Measurements from ENCODE around the gene HNRNPF.

HNRNPF gene

DNA sequence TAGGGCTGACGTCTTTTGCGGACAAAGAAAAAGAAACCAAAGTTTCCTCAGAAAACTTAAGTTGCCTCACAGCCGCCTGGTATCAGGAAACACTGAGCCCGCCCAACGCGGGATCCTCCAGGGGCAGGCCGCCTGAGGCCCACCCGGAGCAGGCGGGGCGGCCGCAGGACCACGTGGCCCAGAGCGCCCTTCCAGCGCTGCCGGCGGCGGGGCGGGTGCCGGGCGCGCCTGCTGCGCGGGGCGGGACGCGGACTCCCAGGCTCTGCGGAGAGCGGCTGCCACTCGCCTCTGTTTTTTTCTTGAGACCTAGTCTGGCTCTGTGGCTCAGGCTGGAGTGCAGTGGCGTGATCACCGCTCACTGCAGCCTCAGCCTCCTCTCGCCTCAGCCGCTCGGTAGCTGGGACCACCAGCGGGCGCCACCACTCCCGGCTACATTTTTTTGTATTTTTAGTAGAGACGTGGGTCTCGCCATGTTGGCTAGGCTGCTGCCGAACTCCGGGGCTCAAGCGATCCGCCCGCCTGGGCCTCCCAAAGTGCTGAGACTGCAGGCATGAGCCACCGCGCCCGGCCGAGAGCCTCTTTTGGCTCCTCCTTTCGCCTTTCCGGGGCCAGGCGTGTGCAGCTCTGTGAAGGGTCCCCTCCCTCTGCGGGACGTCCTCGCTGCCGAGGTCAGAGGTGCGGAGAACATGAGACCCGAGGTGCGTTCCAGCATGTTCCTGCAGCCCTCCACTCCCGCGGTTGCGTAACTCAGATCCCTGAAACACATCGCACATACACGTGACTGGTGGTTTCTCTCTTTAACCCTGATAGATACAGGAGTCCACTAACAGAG, 11.6 kb upstream of the HNRNPF start:
- no peak for DNase-seq

DNA sequence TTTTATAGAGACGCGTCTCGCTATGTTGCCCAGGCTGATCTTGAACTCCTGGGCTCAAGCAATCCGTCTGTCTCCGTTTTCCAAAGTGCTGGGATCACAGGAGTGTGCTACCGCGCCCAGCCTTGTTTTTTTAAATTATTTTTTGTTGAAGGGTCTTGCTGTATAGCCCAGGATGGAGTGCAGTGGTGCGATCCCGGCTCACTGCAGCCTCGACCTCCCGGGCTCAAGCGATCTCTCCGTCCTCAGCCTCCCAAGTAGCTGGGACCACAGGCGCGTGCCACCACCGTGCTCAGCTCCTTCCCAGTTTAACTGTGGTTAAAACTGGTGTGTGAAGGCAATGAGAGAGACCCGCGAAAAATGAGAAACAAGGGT, 11.0 kb upstream of the HNRNPF start:
- DNase-seq: no peak

DNA sequence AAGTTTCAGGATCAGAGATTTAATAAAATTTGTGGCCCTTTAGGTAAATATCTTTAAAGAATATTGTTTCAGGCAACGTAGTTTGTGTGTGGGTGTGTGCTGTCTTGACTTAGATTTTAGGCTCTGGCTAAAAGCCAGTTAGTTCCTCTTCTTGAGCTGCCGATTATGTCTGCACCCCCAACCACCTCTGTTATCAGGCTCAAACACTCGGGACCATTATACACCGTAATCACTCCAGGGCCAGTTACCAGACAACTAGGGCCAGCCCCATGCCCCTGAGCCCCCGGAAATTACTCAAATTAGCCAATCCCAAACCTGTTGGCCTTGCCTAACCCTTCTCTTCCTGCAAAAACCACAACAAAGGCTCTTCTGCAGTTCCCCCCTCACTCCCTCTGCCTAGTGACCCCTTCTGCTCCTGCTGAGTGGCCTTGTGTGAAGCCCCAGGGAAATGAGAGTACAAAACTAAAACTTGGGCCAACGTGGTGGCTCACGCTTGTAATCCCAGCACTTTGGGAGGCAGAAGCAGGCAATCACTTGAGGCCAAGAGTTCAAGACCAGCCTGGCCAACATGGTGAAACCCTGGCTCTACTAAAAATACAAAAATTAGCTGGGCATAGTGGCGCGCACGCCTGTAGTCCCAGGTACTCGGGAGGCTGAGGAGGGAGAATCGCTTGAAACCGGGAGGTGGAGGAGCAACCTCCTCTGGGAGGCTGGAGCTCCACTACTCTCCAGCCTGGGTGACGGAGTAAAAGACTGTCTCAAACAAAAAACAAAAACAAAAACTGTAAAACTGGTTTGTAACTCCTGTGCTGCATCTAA, 9.2 kb upstream of the HNRNPF start:
- no peak for DNase-seq

DNA sequence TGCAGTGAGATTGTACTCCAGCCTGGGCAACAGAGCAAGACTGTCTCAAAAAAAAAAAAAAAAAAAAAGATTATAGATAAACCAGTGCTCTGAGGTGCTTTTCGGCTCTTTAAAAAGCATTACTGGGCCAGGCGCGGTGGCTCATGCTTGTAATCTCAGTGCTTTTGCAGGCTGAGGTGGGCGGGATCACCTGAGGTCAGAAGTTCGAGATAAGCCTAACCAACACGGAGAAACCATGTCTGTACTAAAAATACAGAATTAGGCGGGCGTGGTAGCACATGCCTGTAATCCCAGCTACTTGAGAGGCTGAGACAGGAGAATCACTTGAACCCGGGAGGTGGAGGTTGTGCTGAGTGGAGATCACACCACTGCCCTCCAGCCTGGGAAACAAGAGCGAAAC, 6.6 kb upstream of the HNRNPF start:
- no peak for DNase-seq

DNA sequence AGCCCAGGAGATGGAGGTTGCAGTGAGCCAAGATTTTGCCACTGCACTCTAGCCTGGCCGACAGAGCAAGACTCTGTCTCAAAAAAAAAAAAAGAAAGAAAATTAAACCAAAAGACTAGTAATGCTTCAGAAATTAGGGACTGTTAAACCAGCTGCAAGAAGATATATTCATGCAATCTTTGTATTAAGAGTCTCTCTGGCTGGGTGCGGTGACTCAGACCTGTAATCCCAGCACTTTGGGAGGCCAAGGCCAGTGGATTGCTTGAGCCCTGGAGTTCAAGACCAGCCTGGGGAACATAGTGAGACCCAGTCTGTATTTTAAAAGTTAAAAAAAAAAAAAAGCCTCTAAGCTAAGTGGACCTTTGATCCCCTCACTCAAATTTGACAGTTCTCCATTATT, 2.5 kb upstream of the HNRNPF start:
- DNase-seq: no peak

DNA sequence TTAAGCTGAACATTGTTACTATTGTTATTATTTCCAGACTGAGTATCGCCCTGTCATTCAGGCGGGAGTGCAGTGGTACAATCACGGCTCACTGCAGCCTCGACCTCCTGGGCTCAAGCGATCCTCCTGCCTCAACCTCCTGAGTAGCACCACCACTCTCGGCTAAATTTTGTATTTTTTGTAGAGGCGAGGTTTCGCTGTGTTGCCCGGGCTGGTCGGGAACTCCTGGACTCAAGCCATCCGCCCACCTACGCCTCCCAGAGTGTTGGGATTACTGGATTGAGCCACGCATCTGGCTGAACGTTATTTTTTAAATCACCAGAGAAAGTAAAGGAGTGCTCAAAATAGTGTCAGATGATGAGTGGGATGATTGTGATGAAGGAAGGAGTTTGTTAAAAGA, 1.4 kb upstream of the HNRNPF start:
- DNase-seq: no peak

DNA sequence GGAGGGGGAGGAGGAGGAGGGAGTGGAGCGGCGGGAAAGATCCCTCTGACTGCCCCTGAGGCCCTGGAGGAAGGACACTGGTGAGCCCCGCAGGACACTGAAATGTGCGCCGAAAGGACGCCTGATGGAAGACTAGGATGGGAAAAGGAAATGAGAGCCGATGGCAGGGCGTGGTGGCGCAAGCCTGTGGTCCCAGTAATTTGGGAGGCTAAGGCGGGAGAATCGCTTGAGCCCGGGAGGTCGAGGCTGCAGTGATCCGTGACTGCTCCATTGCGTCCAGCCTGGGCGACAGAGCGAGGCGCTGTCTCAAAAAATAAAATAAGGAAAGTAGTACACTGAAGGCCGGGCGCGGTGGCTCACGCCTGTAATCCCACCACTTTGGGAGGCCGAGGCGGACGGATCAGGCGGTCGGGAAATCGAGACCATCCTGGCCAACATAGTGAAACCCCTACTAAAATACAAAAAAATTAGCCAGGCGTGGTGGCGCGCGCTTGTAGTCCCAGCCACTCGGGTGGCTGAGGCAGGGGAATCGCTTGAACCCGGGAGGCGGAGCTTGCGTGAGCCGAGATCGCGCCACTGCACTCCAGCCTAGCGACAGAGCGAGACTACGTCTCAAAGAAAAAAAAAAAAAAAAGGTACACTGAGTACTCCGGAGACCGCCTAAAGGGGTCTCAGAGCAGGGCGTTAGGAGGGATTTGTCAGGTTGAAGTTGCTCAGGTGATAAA, 561 bp upstream of the HNRNPF start:
- no peak for DNase-seq

DNA sequence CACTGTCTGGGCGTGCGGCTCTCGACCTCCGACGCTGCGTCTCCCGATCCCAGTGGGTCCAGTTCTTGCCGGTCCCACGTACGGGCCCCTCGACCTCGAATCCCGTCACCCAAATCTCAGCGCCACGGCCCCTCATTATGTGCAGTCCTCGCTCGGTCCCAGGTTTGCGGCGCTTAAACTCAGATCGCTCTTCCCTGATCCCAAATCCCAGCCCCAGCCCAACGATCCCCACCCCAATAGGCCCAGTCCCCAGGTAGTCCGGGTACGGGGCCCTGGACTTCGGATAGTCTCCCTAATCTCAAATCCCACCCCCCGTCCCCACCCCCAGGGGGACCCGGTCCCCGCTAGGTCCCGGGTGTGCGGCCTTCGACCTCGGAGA, 666 bp downstream of the HNRNPF start:
- no peak for DNase-seq

DNA sequence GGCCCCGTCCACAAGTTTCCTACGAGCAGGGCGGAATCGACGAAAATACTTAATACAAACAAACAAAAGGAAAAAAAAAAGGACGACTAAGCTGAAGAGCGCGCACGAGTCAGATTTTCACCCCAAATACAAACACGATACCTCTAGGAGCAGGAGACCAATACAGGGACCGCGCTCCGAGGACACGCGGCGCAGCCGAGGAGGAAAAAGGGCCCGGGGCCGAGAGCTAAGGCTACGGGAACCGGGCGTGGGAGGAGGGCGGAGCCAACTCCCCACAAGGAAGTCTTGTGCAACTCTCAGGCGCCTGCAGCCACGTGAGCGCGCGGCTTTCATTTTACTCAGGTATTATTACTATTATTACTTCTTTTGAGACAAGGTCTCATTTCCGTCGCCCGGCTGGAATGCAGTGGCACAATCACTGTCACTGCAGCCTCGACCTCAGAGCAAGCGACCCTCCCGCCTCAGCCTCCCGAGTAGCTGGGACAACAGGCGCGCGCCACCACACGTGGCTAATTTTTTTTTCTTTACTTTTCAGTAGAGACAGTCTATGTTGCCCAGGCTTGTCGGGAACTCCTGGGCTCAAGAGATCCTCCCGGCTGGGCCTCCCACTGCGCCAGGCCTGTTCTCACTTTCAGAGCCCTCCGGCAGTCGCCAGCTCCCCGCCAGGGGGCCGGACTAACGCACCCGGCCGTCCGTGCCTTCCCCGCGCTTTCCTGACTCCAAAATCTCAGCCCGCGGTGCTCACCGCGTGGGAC, 1.2 kb downstream of the HNRNPF start:
- no peak for DNase-seq

DNA sequence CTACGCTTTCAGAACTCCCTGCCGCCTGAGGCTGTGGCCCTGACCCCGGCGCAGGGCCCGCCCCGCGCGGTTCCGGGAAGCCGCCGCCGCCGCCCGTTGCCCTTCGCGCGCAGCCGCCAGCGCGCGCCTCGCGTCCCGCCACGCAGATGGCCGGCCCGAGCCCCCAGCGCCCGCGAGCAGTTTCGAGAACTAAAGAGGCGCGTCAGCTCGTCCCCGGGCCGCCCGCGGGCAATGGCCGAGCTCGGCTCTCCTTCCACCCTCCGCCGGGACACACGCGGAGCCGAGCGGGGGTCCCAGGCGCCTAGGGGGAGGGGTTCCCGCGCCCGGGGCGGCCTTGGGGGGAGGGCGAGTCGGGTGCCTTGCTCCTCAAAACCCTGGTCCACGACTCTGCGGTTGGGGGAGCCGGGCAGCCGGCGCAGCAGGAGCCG, 1.8 kb downstream of the HNRNPF start:
- DNase-seq: no peak

DNA sequence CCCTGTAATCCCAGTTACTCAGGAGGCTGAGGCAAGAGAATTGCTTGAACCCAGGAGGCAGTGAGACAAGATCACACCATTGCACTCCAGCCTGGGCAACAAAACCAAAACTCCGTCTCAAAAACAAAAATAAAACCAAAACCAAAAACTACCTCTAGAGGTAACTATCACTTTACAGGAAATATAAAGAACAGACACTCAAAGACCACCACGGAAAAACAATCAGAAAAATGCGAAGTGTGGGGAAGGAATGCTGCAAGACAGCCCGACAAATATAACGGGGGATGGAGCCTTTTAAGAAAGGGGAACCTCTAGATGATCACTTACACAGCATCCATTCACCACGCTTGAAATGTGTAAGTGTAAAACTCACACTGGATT, 4.3 kb downstream of the HNRNPF start:
- DNase-seq: no peak

DNA sequence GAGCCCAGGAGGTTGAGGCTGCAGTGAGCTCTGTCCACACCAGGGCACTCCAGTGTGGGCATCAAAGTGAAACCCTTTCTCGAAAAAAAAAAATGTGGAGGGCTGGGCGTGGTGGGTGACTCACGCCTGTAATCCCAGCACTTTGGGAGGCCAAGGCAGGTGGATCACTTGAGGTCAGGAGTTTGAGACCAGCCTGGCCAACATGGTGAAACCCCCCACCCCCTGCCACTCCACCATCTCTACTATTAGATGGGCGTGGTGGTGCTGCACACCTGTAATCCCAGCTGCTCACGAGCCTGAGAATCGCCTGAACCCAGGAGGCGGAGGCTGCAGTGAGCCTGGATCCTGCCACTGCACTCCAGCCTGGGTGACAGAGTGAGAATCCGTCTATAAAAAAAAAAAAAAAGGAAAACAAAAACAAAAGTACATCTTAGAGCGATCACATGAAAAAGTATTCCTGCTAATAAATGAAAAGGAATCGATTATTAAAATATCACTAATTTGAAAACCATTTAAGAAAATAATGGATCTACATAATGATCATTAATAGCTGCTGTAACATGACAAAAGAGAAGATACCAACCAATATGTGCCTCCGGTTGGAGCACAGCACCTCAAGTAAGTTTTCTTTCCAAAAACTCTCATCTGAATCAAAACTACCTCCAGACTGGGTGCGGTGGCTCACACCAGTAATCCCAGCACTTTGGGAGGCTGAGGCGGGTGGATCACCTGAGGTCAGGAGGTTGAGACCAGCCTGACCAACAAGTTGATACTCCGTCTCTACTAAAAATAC, 4.9 kb downstream of the HNRNPF start:
- no peak for DNase-seq

DNA sequence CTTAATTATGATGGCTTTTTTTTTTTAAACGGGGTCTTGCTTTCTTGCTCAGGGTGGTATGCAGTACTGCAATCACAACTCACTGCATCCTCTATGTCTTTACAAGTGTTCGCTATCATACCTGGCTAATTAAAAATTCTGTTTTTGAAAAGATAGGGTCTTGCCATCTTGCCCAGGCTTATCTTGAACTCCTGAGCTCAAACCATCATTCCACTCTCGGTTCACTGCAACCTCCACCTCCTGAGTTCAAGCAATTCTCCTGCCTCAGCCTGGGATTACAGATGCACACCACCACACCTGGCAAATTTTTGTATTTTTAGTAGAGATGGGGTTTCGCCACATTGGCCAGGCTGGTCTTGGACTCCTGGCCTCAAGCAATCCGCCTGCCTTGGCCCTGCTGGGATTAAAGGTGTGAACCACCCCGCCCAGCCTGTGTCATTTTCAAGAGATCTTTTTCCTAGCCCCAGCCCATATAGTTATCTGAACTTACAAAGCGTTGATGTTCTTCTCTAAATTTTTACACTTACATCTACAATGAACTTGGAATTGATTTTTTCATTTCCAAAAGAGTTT, 6.0 kb downstream of the HNRNPF start:
- no peak for DNase-seq

DNA sequence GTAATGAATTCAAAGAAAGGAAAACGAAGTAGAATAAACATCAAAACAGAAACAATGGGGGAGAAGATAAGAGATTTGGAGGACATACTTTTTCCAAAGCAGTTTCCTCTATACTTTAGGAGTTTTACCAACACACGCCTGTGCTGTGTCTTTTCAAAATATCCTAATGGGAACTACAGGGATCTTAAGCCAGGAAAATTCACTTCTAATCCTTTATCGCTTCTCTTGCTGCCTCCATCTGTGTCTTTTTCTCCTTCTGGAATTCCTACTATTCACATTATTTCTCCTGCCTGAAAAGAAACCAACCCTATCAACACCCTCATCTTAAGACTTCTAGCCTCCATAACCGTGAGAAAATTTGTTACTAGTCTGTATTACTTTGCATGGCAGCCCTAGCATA, 6.8 kb downstream of the HNRNPF start:
- no peak for DNase-seq

DNA sequence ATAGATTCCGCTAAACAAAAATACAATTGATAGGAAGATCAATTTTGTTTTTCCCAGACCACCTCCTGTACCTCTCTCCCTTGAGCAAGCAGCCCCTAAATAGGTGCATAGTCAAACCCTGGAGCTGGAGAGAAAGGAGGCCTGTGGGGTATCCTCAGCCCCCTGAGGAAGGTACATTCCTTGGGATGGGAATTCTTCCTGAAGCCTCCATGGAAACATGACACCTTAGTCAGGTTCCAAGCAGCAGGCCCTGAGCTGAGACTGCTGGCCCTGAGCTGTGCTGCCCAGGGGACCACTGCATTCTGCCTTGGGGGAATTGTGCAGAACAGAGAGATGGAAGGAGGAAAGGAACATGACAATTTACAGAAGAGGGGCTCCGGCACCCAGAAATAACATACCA, 7.4 kb downstream of the HNRNPF start:
- no peak for DNase-seq

DNA sequence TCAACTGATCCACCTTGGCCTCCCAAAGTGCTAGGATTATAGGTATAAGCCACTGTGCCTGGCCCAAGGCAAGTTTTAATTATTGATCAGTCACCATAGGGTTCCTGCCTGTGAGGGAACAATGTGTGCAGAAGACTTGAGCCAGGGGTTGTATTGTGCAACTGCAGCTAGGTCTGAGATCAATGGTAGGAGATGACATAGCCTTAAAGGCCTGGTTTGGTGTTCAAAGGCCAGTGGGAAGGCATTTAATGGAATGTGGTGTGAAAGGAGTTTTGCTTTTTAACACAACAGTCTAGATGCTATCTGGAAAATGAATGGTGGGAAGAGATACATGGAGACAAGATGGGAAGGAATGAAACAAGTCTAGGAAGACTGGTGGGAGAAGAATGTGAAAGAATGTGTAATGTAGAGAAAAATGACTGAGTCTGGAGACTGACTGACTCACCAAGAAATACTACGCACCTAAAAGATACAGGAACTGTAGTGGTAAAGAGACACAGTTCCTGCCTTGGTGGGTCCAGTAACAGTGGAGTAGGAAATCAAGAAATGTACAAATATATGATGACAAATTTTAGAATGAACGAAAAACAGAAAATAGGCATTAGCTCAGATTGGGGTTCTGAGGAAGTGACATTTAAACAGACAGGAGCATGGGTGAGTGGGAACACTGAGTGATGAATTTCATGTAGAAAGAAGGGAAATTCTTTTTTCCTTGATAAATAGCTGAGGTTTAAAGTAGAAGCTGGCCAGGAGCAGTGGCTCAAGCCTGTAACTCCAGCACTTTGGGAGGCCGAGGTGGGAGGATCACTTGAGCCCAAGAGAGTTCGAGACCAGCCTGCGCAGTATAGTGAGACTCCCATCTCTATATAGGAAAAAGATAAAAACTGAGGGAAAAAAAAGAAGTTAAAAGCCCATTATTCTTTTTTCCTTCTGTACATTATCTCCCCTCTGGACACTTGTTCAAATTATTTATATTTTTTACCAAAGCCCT, 9.4 kb downstream of the HNRNPF start:
- no peak for DNase-seq

DNA sequence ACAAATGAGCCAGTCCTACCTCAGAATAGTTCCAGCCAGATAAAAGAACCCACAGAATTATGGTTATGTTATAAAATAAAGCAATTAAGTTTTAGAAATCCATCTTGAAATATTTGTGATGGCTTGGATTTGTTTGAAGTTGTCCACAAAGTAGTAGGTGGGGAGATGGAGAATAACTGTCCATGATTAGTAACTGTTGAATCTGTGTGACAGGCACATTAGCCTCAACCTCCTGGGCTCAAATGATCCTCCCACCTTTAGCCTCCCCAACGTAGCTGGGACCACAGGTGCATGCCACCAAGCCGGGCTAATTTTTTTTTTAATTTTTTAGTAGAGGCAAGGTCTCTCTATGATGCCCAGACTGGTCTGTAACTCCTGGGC, 10.1 kb downstream of the HNRNPF start:
- no peak for DNase-seq

DNA sequence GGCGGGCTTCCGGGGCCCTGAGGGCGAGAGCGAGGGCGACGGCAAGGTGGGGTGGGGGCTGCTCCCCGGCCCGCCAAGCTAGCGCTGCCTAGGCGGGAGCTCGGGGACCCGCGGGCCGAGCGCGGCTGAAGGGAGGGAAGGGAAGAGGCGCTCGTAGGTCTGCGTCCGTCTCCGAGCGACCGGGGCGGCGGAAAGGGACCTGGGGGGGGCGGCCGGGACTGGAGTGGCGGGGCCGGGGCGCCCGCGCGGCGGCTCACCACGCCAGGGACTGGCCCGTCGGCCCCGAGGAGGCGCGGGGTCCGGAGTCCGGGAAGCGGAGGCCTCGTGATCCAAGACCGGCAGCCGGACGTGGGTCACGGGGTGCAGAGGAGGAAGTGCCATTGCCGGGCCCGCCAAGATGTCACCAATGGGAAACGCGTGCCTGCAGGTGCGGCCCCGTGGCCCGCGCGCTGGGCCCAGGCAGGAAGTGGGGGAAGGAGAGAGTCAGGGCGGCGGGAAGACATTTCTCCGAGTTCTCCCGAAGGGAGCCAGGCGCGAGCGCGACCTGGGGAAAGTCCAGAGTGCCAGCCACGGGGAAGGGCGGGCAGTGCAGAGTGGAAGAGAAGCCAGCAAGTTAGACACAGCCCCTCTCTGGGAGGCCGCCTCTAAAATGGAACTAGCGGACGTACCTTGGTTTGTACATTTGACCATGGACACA, 11.9 kb downstream of the HNRNPF start:
- DNase-seq: no peak

DNA sequence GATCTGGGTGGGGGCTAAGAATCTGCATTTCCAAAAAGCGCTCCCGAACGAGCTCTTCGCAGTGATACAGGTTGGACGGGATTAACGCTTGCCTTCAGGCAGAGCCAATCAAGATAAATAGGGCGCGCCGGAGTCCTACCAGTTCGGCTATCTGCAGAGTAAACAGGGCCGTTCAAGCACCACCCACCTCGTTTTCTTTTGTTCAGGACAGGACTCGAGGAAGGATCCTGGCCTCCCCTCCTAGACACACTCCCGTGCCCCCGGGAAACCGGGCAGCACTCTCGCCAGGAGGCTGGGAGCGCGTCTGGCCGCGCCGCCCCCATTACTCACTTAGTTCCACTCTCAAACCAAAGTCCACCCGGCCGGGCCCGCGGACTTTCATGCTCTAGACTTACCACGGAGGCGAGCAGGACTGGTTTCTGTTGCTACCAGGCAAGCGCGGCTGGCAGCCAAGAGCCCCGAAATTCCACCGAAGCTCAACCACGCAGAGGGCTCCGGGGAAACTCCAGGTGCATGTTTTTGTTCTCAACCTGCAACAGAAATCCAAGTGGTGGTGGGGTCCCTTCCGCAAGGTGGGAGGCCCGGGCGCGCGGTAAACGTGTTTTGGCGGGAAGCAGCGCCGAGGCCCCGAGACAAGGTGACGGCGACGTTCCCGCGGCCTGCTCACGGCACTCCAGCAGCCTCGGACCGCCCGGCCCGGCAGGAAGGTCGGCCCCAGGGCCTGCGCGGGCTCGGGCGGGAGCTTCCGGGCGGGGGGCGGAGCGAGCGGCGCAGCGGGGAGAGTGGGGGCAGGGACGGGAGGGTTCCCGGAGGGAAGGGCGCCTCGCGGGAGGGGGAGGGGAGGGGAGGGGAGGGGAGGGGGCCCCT, 12.7 kb downstream of the HNRNPF start:
- DNase-seq: no peak
